Neural cell (in vitro differentiated cells): Measurements from ENCODE around the gene ABCC8. TPM values are rescaled to one million over a fixed set of nuclear protein-coding genes. Genes with fewer than 3 reads are reported as not detected.

Experiments
- H2AFZ ChIP-seq: fragments of 200-600, 300-800 bp; sonication (generic), shearing (Covaris generic); 2 replicates; pipeline ENCODE4 v1.6.0; 2014; ENCODE audit warnings: low read depth, mild to moderate bottlenecking, antibody characterized with exemption, low read length, moderate library complexity
- H3F3A ChIP-seq: fragments of 200-600 bp; shearing (Covaris generic); 2 replicates; pipeline ENCODE4 v1.6.1; 2016; ENCODE audit warnings: mild to moderate bottlenecking, moderate library complexity, mixed read lengths, antibody characterized with exemption, low read length; ENCODE audit not compliant: insufficient read depth, poor library complexity, severe bottlenecking
- H3K27ac ChIP-seq: fragments of 200-600, 300-800 bp; sonication (generic), shearing (Covaris generic); 2 replicates; pipeline ENCODE4 v1.5.1; 2014; ENCODE audit warnings: mild to moderate bottlenecking, low read length, moderate library complexity
- H3K27me3 ChIP-seq: fragments of 300-800, 200-600 bp; sonication (generic), shearing (Covaris generic); 2 replicates; pipeline ENCODE4 v1.6.0; 2014; ENCODE audit warnings: mild to moderate bottlenecking, low read depth, low read length, moderate library complexity; ENCODE audit not compliant: insufficient read depth
- H3K36me3 ChIP-seq: fragments of 300-800, 200-600 bp; sonication (generic), shearing (Covaris generic); 2 replicates; pipeline ENCODE4 v1.5.1; 2014; ENCODE audit warnings: mild to moderate bottlenecking, antibody characterized with exemption, low read length, moderate library complexity; ENCODE audit not compliant: insufficient read depth
- H3K4me2 ChIP-seq: fragments of 300-800, 200-600 bp; sonication (generic), shearing (Covaris generic); 2 replicates; pipeline ENCODE4 v1.6.0; 2014; ENCODE audit warnings: mild to moderate bottlenecking, low read length
- H3K4me3 ChIP-seq: fragments of 300-800, 200-600 bp; sonication (generic), shearing (Covaris generic); 2 replicates; pipeline ENCODE4 v1.5.1; 2014; ENCODE audit warnings: mild to moderate bottlenecking, low read length, moderate library complexity
- H3K79me2 ChIP-seq: fragments of 200-600 bp; shearing (Covaris generic); replicated peaks from 2 replicates; pipeline ENCODE4 v1.6.0; 2014; ENCODE audit warnings: mild to moderate bottlenecking, low read length, moderate library complexity; ENCODE audit not compliant: insufficient read depth
- H3K9ac ChIP-seq: fragments of 300-800, 200-600 bp; sonication (generic), shearing (Covaris generic); 2 replicates; pipeline ENCODE4 v1.6.1; 2016; ENCODE audit warnings: mild to moderate bottlenecking, low read length, mixed read lengths
- H3K9me2 ChIP-seq: fragments of 200-600 bp; shearing (Covaris generic); 2 replicates; pipeline ENCODE4 v1.6.1; 2016; ENCODE audit warnings: mild to moderate bottlenecking, low read length, mixed read lengths; ENCODE audit not compliant: insufficient read depth
- H3K9me3 ChIP-seq: fragments of 200-600, 300-800 bp; sonication (generic), shearing (Covaris generic); 2 replicates; pipeline ENCODE4 v1.6.1; 2016; ENCODE audit warnings: mild to moderate bottlenecking, mixed run types, low read length, moderate library complexity, mixed read lengths
- H4K20me1 ChIP-seq: fragments of 200-600 bp; shearing (Covaris generic); 2 replicates; pipeline ENCODE4 v1.6.1; 2016; ENCODE audit warnings: mild to moderate bottlenecking, mixed run types; ENCODE audit not compliant: insufficient read depth
- CTCF ChIP-seq: fragments of 450-650 bp; IDR thresholded peaks from 2 replicates; pipeline ENCODE4 v1.5.1; 2014; ENCODE audit warnings: antibody characterized with exemption, mild to moderate bottlenecking, moderate library complexity; ENCODE audit not compliant: poor library complexity, severe bottlenecking
- EP300 ChIP-seq: fragments of 450-650 bp; conservative IDR thresholded peaks from 2 replicates; pipeline ENCODE4 v1.6.1; 2014; ENCODE audit warnings: antibody characterized with exemption, mild to moderate bottlenecking, moderate library complexity; ENCODE audit not compliant: poor library complexity, severe bottlenecking
- EZH2 ChIP-seq: fragments of 200-600, 300-800 bp; shearing (Covaris generic), sonication (generic); IDR thresholded peaks from 2 replicates; pipeline ENCODE4 v1.6.1; 2014; ENCODE audit warnings: antibody characterized with exemption, low read length, borderline replicate concordance, mild to moderate bottlenecking; ENCODE audit not compliant: insufficient read depth, poor library complexity, severe bottlenecking
- MXI1 ChIP-seq: fragments of 450-650 bp; conservative IDR thresholded peaks from 2 replicates; pipeline ENCODE4 v1.6.1; 2014; ENCODE audit warnings: antibody characterized with exemption, mild to moderate bottlenecking; ENCODE audit not compliant: poor library complexity, severe bottlenecking
- POLR2AphosphoS5 ChIP-seq: IDR thresholded peaks from 2 replicates; pipeline ENCODE4 v1.6.1; 2012
- RAD21 ChIP-seq: fragments of 450-650 bp; conservative IDR thresholded peaks from 2 replicates; pipeline ENCODE4 v1.6.1; 2014; ENCODE audit warnings: antibody characterized with exemption, mild to moderate bottlenecking, moderate library complexity
- REST ChIP-seq: IDR thresholded peaks from 2 replicates; pipeline ENCODE4 v1.6.1; 2012; ENCODE audit warnings: borderline replicate concordance
- SMC3 ChIP-seq: fragments of 450-650 bp; conservative IDR thresholded peaks from 2 replicates; pipeline ENCODE4 v1.6.1; 2014; ENCODE audit warnings: antibody characterized with exemption, mild to moderate bottlenecking, moderate library complexity; ENCODE audit not compliant: poor library complexity
- TAF1 ChIP-seq: IDR thresholded peaks from 2 replicates; pipeline ENCODE4 v1.6.1; 2012; ENCODE audit warnings: low read depth
- polyA plus RNA-seq: library from polyadenylated mRNA; depleted of rRNA; stranded (reverse); fragments of >200 nt; gene quantifications from 2 replicates; pipeline ENCODE4 v1.2.3, GENCODE V29; 2014

ABCC8 gene
- polyA plus RNA-seq, 1 donor from 2014 or later, result 13.2 TPM

GRCh38 chr11:17410606-17411379 is 65.9 kb downstream of the ABCC8 start:
- Histone ChIP-seq H3K79me2 (no peaks in the 10 kb centered on the region), H4K20me1 (no peaks in the 10 kb centered on the region), H3K9ac (no peak overlapping the region), H3K9me2 (no peaks in the 10 kb centered on the region), H3K4me2 (no peak overlapping the region), H3F3A (no peaks in the 10 kb centered on the region), H2AFZ (no peak overlapping the region), H3K27ac (no peak overlapping the region), H3K4me3 (no peak overlapping the region), H3K36me3 (no peaks in the 10 kb centered on the region), H3K9me3 (no peaks in the 10 kb centered on the region), H3K27me3 (no peaks in the 10 kb centered on the region)
- TF ChIP-seq CTCF (no peak), EZH2 (no peak), RAD21 (no peak), SMC3 (no peak), MXI1 (no peak), EP300 (no peak)

- Histone ChIP-seq H2AFZ (no peak overlapping the region), H3K36me3 (no peaks in the 10 kb centered on the region), H3K4me3 (no peak overlapping the region), H3K9me2 (no peaks in the 10 kb centered on the region), H3F3A (no peaks in the 10 kb centered on the region), H3K9me3 (no peaks in the 10 kb centered on the region), H3K4me2 (no peak overlapping the region), H3K9ac (no peak overlapping the region), H3K27ac (no peak overlapping the region), H3K79me2 (no peaks in the 10 kb centered on the region), H4K20me1 (no peaks in the 10 kb centered on the region), H3K27me3 (no peaks in the 10 kb centered on the region)
- TF ChIP-seq EZH2 (no peak), RAD21 (no peak), EP300 (no peak), MXI1 (no peak)
Observed at GRCh38 chr11:17408641-17409040, 68.0 kb downstream of the ABCC8 start.

- no peaks in the 10 kb centered on the region for H3K9me2 ChIP-seq
- no peaks in the 10 kb centered on the region for H3K79me2 ChIP-seq
- H3K9me3 ChIP-seq, result no peaks in the 10 kb centered on the region
- no peak overlapping the region for H3K4me3 ChIP-seq
- H3K4me2 ChIP-seq, result no peak overlapping the region
- no peak overlapping the region for H3K27ac ChIP-seq
- no peak overlapping the region for H2AFZ ChIP-seq
- no peaks in the 10 kb centered on the region for H4K20me1 ChIP-seq
- no peaks in the 10 kb centered on the region for H3F3A ChIP-seq
- H3K27me3 ChIP-seq, result no peaks in the 10 kb centered on the region
- H3K36me3 ChIP-seq, result no peaks in the 10 kb centered on the region
- no peak overlapping the region for H3K9ac ChIP-seq
- TF ChIP-seq EP300 (no peak), POLR2AphosphoS5 (no peak), SMC3 (no peak), REST (no peak), TAF1 (no peak), CTCF (no peak), EZH2 (no peak), MXI1 (no peak), RAD21 (no peak)
Observed at GRCh38 chr11:17408026-17408425, 68.6 kb downstream of the ABCC8 start.
